ENCODE measurements around the gene FLRT1.

FLRT1 gene

GRCh38 chr11:64055077-64055476 lies 19.3 kb downstream of the FLRT1 start:
- Histone ChIP-seq H3K9ac (ENCODE audit: low read depth, low read length) (no peak overlapping the region), H3K9me3 (replicated peaks; ENCODE audit: low read length) (no peaks in the 10 kb centered on the region), H3K4me1 (ENCODE audit: control insufficient read depth, insufficient read depth, low read length) (peaks cover 7% of the 10 kb centered on the region), H3K27me3 (ENCODE audit: control insufficient read depth, insufficient read depth, low read length) (no peaks in the 10 kb centered on the region), H3K36me3 (ENCODE audit: insufficient read depth, low read length) (no peaks in the 10 kb centered on the region), H3K4me2 (ENCODE audit: low read length) (no peak overlapping the region), H3K4me3 (ENCODE audit: low read length) (no peak overlapping the region)

GRCh38 chr11:64056213-64056785 lies 20.6 kb downstream of the FLRT1 start:
- Histone ChIP-seq H3K36me3 (ENCODE audit: insufficient read depth, low read length) (no peaks in the 10 kb centered on the region), H3K4me2 (ENCODE audit: low read length) (no peak overlapping the region), H3K27me3 (ENCODE audit: control insufficient read depth, insufficient read depth, low read length) (no peaks in the 10 kb centered on the region), H3K4me3 (ENCODE audit: low read length) (no peak overlapping the region), H3K9me3 (replicated peaks; ENCODE audit: low read length) (no peaks in the 10 kb centered on the region), H3K9ac (ENCODE audit: low read depth, low read length) (no peak overlapping the region), H3K4me1 (ENCODE audit: control insufficient read depth, insufficient read depth, low read length) (peaks cover 11% of the 10 kb centered on the region)

GRCh38 chr11:64056861-64057260 lies 21.1 kb downstream of the FLRT1 start:
- H3K27me3 ChIP-seq (ENCODE audit: control insufficient read depth, insufficient read depth, low read length): no peaks in the 10 kb centered on the region
- no peak overlapping the region for H3K9ac ChIP-seq (ENCODE audit: low read depth, low read length)
- H3K4me3 ChIP-seq (ENCODE audit: low read length): no peak overlapping the region
- H3K9me3 ChIP-seq (replicated peaks; ENCODE audit: low read length): no peaks in the 10 kb centered on the region
- H3K4me2 ChIP-seq (ENCODE audit: low read length): no peak overlapping the region
- peaks cover 11% of the 10 kb centered on the region for H3K4me1 ChIP-seq (ENCODE audit: control insufficient read depth, insufficient read depth, low read length)
- H3K36me3 ChIP-seq (ENCODE audit: insufficient read depth, low read length): no peaks in the 10 kb centered on the region

GRCh38 chr11:64057890-64058289 lies 22.2 kb downstream of the FLRT1 start:
- Histone ChIP-seq H3K4me2 (ENCODE audit: low read length) (no peak overlapping the region), H3K36me3 (ENCODE audit: insufficient read depth, low read length) (no peaks in the 10 kb centered on the region), H3K4me1 (ENCODE audit: control insufficient read depth, insufficient read depth, low read length) (peaks cover 11% of the 10 kb centered on the region), H3K9me3 (replicated peaks; ENCODE audit: low read length) (no peaks in the 10 kb centered on the region), H3K9ac (ENCODE audit: low read depth, low read length) (no peak overlapping the region), H3K27me3 (ENCODE audit: control insufficient read depth, insufficient read depth, low read length) (no peaks in the 10 kb centered on the region), H3K4me3 (ENCODE audit: low read length) (no peak overlapping the region)

- Histone ChIP-seq H3K27me3 (ENCODE audit: control insufficient read depth, insufficient read depth, low read length) (no peaks in the 10 kb centered on the region), H3K4me3 (ENCODE audit: low read length) (no peak overlapping the region), H3K4me1 (ENCODE audit: control insufficient read depth, insufficient read depth, low read length) (peaks cover 11% of the 10 kb centered on the region), H3K4me2 (ENCODE audit: low read length) (no peak overlapping the region), H3K9me3 (replicated peaks; ENCODE audit: low read length) (no peaks in the 10 kb centered on the region), H3K36me3 (ENCODE audit: insufficient read depth, low read length) (no peaks in the 10 kb centered on the region), H3K9ac (ENCODE audit: low read depth, low read length) (no peak overlapping the region)
Measured at GRCh38 chr11:64058494-64058893, 22.8 kb downstream of the FLRT1 start.

- Histone ChIP-seq H3K9ac (ENCODE audit: low read depth, low read length) (no peak overlapping the region), H3K9me3 (replicated peaks; ENCODE audit: low read length) (no peaks in the 10 kb centered on the region), H3K36me3 (ENCODE audit: insufficient read depth, low read length) (no peaks in the 10 kb centered on the region), H3K4me2 (ENCODE audit: low read length) (no peak overlapping the region), H3K27me3 (ENCODE audit: control insufficient read depth, insufficient read depth, low read length) (peaks cover 4% of the 10 kb centered on the region), H3K4me1 (ENCODE audit: control insufficient read depth, insufficient read depth, low read length) (peaks cover 11% of the 10 kb centered on the region), H3K4me3 (ENCODE audit: low read length) (no peak overlapping the region)
Measured at GRCh38 chr11:64059339-64060140, 23.8 kb downstream of the FLRT1 start.

GRCh38 chr11:64060263-64060860 lies 24.6 kb downstream of the FLRT1 start:
- Histone ChIP-seq H3K36me3 (ENCODE audit: insufficient read depth, low read length) (no peaks in the 10 kb centered on the region), H3K9ac (ENCODE audit: low read depth, low read length) (no peak overlapping the region), H3K9me3 (replicated peaks; ENCODE audit: low read length) (no peaks in the 10 kb centered on the region), H3K4me3 (ENCODE audit: low read length) (peak overlapping the region; percentile 63), H3K27me3 (ENCODE audit: control insufficient read depth, insufficient read depth, low read length) (peaks cover 4% of the 10 kb centered on the region), H3K4me1 (ENCODE audit: control insufficient read depth, insufficient read depth, low read length) (peaks cover 11% of the 10 kb centered on the region), H3K4me2 (ENCODE audit: low read length) (peak overlapping the region; percentile 86)

- H3K4me3 ChIP-seq (ENCODE audit: low read length): peak overlapping the region; percentile 63
- no peaks in the 10 kb centered on the region for H3K36me3 ChIP-seq (ENCODE audit: insufficient read depth, low read length)
- H3K27me3 ChIP-seq (ENCODE audit: control insufficient read depth, insufficient read depth, low read length): peaks cover 4% of the 10 kb centered on the region
- H3K4me1 ChIP-seq (ENCODE audit: control insufficient read depth, insufficient read depth, low read length): peaks cover 11% of the 10 kb centered on the region
- H3K9me3 ChIP-seq (replicated peaks; ENCODE audit: low read length): no peaks in the 10 kb centered on the region
- peak overlapping the region; percentile 86 for H3K4me2 ChIP-seq (ENCODE audit: low read length)
- peak overlapping the region; percentile 54 for H3K9ac ChIP-seq (ENCODE audit: low read depth, low read length)
Measured at GRCh38 chr11:64060861-64061444, 25.2 kb downstream of the FLRT1 start.

GRCh38 chr11:64062185-64063039 lies 26.7 kb downstream of the FLRT1 start:
- Histone ChIP-seq H3K4me1 (ENCODE audit: control insufficient read depth, insufficient read depth, low read length) (peaks cover 11% of the 10 kb centered on the region), H3K4me3 (ENCODE audit: low read length) (no peak overlapping the region), H3K9ac (ENCODE audit: low read depth, low read length) (no peak overlapping the region), H3K27me3 (ENCODE audit: control insufficient read depth, insufficient read depth, low read length) (peaks cover 4% of the 10 kb centered on the region), H3K36me3 (ENCODE audit: insufficient read depth, low read length) (no peaks in the 10 kb centered on the region), H3K9me3 (replicated peaks; ENCODE audit: low read length) (no peaks in the 10 kb centered on the region), H3K4me2 (ENCODE audit: low read length) (no peak overlapping the region)

- H3K9me3 ChIP-seq (replicated peaks; ENCODE audit: low read length): no peaks in the 10 kb centered on the region
- H3K4me2 ChIP-seq (ENCODE audit: low read length): no peak overlapping the region
- H3K27me3 ChIP-seq (ENCODE audit: control insufficient read depth, insufficient read depth, low read length): peaks cover 4% of the 10 kb centered on the region
- no peaks in the 10 kb centered on the region for H3K36me3 ChIP-seq (ENCODE audit: insufficient read depth, low read length)
- H3K4me1 ChIP-seq (ENCODE audit: control insufficient read depth, insufficient read depth, low read length): peaks cover 4% of the 10 kb centered on the region
- H3K4me3 ChIP-seq (ENCODE audit: low read length): no peak overlapping the region
- no peak overlapping the region for H3K9ac ChIP-seq (ENCODE audit: low read depth, low read length)
Measured at GRCh38 chr11:64063777-64064176, 28.0 kb downstream of the FLRT1 start.

Measured in skeletal muscle satellite cell (primary cell).